HL-60 (cell line): ENCODE data around the gene TFAM.

ENCODE experiments used
- DNase-seq, 2 experiments: peaks; one replicate each; pipeline ENCODE4 v3.0.0-alpha.2; 2010 to 2020; ENCODE audit warnings: low read depth in 1 of 2, low spot score in 1 of 2
- H3K27ac ChIP-seq: fragments of 250-450 bp; sonication (Bioruptor Pico); replicated peaks from 2 replicates; pipeline ENCODE4 v1.5.1; 2020; ENCODE audit warnings: mild to moderate bottlenecking, moderate library complexity
- H3K27me3 ChIP-seq: fragments of 250-450 bp; sonication (Bioruptor Pico); 2 replicates; pipeline ENCODE4 v1.5.1; 2021; ENCODE audit warnings: mild to moderate bottlenecking, moderate library complexity; ENCODE audit not compliant: insufficient read depth, poor library complexity, severe bottlenecking
- H3K4me3 ChIP-seq: replicated peaks from 2 replicates; pipeline ENCODE4 v1.5.1; 2011; ENCODE audit warnings: mild to moderate bottlenecking, control low read depth, low read length; ENCODE audit not compliant: insufficient read depth
- GABPA ChIP-seq: IDR thresholded peaks from 2 replicates; pipeline ENCODE4 v1.6.1; 2012; ENCODE audit warnings: low read depth
- POLR2AphosphoS5 ChIP-seq: IDR thresholded peaks from 2 replicates; pipeline ENCODE4 v1.6.1; 2012; ENCODE audit warnings: low read depth
- SPI1 ChIP-seq: IDR thresholded peaks from 2 replicates; pipeline ENCODE4 v1.6.1; 2012; ENCODE audit warnings: low read depth, mild to moderate bottlenecking, borderline replicate concordance
- TF ChIP-seq, protein P1 (sequence below): IDR thresholded peaks from one replicate; pipeline ENCODE4 v1.5.1; 2011; ENCODE audit warnings: low read length, control low read depth, inconsistent platforms; ENCODE audit not compliant: insufficient read depth
- TF ChIP-seq, protein P2 (sequence below): IDR thresholded peaks from 2 replicates; pipeline ENCODE4 v1.6.1; 2012; ENCODE audit warnings: low read depth; ENCODE audit not compliant: insufficient replicate concordance

The TFAM gene

DNA sequence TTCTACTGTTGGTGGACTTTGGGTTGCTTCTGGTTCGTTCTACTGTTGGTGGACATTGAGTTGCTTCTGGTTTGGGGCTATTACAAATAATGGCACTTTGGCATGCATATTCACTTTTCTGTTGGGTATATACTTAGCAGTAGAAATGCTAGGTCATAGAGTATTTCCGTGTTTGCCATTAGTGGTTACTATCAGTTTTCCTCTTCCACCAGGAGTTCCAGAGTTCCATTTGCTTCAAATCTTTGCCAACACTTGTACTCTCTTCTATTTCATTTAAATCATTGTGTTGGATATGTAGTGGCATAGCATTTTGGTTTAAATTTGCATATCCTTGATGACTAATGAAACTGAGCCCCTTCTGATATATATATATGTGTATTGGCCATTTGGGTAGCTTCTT lies 35.2 kb upstream of the TFAM start:
- no peak for DNase-seq
- TF ChIP-seq GABPA (no peak), POLR2AphosphoS5 (no peak), SPI1 (no peak)
- TF ChIP-seq, protein P1, sequence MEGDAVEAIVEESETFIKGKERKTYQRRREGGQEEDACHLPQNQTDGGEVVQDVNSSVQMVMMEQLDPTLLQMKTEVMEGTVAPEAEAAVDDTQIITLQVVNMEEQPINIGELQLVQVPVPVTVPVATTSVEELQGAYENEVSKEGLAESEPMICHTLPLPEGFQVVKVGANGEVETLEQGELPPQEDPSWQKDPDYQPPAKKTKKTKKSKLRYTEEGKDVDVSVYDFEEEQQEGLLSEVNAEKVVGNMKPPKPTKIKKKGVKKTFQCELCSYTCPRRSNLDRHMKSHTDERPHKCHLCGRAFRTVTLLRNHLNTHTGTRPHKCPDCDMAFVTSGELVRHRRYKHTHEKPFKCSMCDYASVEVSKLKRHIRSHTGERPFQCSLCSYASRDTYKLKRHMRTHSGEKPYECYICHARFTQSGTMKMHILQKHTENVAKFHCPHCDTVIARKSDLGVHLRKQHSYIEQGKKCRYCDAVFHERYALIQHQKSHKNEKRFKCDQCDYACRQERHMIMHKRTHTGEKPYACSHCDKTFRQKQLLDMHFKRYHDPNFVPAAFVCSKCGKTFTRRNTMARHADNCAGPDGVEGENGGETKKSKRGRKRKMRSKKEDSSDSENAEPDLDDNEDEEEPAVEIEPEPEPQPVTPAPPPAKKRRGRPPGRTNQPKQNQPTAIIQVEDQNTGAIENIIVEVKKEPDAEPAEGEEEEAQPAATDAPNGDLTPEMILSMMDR = no peak
- TF ChIP-seq, protein P2, sequence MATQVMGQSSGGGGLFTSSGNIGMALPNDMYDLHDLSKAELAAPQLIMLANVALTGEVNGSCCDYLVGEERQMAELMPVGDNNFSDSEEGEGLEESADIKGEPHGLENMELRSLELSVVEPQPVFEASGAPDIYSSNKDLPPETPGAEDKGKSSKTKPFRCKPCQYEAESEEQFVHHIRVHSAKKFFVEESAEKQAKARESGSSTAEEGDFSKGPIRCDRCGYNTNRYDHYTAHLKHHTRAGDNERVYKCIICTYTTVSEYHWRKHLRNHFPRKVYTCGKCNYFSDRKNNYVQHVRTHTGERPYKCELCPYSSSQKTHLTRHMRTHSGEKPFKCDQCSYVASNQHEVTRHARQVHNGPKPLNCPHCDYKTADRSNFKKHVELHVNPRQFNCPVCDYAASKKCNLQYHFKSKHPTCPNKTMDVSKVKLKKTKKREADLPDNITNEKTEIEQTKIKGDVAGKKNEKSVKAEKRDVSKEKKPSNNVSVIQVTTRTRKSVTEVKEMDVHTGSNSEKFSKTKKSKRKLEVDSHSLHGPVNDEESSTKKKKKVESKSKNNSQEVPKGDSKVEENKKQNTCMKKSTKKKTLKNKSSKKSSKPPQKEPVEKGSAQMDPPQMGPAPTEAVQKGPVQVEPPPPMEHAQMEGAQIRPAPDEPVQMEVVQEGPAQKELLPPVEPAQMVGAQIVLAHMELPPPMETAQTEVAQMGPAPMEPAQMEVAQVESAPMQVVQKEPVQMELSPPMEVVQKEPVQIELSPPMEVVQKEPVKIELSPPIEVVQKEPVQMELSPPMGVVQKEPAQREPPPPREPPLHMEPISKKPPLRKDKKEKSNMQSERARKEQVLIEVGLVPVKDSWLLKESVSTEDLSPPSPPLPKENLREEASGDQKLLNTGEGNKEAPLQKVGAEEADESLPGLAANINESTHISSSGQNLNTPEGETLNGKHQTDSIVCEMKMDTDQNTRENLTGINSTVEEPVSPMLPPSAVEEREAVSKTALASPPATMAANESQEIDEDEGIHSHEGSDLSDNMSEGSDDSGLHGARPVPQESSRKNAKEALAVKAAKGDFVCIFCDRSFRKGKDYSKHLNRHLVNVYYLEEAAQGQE = no peak
- H3K27ac ChIP-seq = peak overlapping the region; percentile 5; the same call in 1 of the 2 replicates
- H3K27me3 ChIP-seq = no peaks in the 10 kb centered on the region
- no peak overlapping the region for H3K4me3 ChIP-seq

DNA sequence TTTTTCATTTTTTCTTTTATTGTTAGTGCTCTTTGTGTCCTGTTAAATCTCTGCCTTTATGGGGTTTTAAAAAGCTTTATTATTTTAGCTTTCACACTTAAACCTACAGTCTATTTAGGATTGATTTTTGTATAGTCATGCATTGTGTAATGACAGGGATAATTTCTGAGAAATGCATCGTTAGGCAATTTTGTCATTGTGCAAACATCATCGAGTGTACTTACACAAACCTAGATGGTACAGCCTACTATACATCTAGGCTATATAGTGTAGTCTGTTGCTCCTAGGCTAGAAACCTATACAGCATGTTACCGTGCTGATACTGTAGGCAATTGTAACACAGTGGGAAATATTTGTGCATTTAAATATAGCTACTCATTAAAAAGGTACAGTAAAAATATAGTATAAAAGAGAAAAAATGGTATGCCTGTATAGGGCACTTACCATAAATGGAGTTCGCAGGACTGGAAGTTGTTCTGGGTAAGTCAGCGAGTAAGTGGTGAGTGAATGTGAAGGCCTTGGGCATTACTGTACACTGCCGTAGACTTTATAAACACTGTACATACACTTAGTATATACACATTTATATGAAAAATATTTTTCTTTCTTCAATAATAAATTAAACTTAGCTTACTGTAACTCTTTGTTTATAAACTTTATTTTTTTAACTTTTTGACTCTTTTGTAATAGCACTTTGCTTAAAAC lies 34.4 kb upstream of the TFAM start:
- peak; percentile 55 to 71 for DNase-seq
- H3K4me3 ChIP-seq = no peak overlapping the region
- peak overlapping the region; percentile 5; the same call in 1 of the 2 replicates for H3K27ac ChIP-seq
- TF ChIP-seq GABPA (no peak), SPI1 (no peak), POLR2AphosphoS5 (no peak)
- TF ChIP-seq, protein P2 = no peak
- TF ChIP-seq, protein P1 = no peak
- H3K27me3 ChIP-seq = no peaks in the 10 kb centered on the region

DNA sequence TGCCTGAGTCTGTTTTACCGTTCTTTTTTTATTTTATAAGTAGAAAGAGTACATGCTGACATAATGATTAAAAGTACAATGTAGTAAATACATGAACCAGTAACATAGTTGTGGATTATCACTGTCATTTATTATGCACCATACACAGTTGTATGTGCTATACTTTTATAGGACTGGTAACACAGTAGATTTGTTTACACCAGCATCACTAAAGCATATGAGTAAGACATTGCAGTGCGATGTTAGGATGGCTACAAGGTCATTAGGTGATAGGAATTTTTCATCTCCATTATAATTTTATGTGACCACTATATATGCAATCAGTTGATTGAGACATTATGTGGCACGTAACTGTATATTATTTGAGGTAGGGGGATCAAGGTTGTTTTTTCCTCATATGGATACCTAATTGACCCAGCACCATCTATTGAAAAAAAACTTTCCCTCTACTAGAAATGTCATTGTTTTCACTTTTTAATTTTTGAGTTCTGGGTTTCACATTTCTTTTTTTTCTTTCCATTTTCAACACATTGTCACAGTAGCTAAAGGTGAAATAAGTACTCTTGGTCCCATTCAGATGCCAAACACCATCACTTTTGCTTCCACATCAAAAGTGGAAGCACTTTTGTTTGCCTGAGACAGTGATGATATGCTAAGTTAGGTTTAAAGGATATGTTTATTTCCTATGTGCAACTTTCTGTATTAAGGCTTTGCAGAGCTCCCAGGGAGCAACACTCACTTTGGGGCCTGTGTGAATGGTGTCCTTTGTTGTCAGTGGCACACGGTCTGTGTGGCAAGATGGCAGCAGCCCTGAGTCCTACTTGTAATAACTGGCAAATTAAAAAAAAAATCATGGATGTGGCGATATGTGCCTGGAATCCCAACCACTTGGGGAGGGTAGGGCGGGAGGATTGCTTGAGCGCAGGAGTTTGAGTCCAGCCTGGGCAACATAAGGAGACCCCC lies 33.3 kb upstream of the TFAM start:
- no peak overlapping the region for H3K4me3 ChIP-seq
- TF ChIP-seq, protein P2 = no peak
- TF ChIP-seq, protein P1 = no peak
- no peak for DNase-seq
- no peak overlapping the region; the same call in 1 of the 2 replicates for H3K27ac ChIP-seq
- H3K27me3 ChIP-seq = no peaks in the 10 kb centered on the region
